HG03457 (cell line): ENCODE measurements around the gene MRRF.

Experiments
- ATAC-seq: cut with Tn5 transposase; IDR thresholded peaks from one replicate; pipeline ENCODE4 v1.9.1; 2021; ENCODE audit warnings: moderate number of reproducible peaks; ENCODE audit not compliant: unreplicated experiment

MRRF gene, protein sequence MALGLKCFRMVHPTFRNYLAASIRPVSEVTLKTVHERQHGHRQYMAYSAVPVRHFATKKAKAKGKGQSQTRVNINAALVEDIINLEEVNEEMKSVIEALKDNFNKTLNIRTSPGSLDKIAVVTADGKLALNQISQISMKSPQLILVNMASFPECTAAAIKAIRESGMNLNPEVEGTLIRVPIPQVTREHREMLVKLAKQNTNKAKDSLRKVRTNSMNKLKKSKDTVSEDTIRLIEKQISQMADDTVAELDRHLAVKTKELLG

DNA sequence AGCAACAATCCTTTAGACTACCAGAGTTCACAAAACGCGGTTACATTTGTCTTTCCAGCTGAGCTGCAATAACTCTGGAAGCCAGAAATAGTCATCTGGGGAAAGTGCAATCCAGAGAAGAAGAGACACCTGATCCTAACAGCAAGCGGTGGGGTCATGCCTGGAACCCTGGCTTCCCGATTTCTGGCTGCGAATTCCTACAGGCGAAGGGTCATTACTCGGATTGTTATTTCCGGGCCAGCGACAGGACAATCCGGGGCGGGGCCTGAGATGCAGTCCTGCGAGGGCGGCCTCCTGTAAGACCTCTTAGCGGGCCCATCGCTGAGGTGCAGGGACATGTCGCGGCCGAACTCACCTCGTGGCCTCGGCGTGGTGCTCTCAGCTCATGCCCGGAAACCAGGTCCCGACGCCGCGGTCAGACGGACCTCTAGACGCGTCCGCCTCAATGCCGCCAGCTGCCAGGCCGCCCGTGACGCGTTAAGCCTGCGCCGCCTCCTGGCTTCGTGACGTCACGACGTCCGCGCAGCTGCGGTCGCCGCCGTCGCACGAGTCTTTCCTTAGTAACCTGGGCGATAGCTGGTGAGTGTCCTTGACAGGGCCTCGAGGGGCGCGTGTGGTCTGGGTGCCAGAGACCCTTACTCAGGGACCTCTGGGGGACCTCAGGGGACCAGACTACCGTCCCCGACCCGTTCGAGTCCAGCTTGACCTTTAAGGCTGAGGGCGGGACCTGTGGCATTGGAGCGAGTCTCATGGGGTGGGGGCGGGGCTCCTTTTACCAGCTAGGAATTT is at the start of gene MRRF, which contains the start of gene RBM18:
TSS of gene MRRF (plus strand) at position 523 of the 789 bp plus-strand sequence. CDS start 6,010 bp downstream, outside the sequence.
TSS of gene RBM18 (minus strand) at position 481 of the 789 bp plus-strand sequence. CDS start 3,348 bp downstream, outside the sequence.
- ATAC-seq, result peak; percentile 79

- no peak for ATAC-seq
Observed at GRCh38 chr9:122215663-122216062, 49.0 kb upstream of the MRRF start.

- ATAC-seq, result no peak
Observed at GRCh38 chr9:122216138-122216797, 48.4 kb upstream of the MRRF start.

DNA sequence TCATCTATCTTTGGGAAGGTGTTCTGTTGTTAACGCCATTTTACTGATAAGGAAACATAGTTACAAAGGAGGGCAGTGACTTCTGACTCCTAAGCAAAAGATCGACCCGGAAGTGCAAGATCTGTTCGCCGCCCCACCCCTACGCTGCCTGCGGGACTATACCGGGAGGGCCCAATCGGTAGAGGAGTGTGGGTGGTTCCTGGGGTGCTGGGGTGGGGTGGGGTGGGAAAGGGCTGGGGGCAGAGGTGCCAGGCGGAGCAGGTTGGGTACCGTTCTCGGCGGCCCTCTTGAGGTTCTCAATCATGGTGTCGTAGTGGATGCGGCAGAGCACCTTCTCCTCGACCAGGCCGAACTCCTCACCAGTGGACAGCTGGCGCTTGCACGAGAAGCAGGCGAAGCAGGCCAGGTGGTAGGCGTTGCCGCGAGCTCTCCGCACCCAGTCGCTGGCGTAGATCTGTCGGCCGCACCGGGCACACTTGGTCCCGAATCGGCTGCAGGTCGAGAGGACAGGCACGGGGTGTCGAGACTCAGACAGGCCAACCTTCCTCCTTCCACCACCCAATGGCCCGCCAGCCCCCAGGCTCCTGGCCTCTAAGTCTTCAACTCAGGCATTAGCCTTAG is 47.8 kb upstream of the MRRF start:
- no peak for ATAC-seq

- ATAC-seq, result no peak
Observed at GRCh38 chr9:122217640-122218039, 47.0 kb upstream of the MRRF start.

DNA sequence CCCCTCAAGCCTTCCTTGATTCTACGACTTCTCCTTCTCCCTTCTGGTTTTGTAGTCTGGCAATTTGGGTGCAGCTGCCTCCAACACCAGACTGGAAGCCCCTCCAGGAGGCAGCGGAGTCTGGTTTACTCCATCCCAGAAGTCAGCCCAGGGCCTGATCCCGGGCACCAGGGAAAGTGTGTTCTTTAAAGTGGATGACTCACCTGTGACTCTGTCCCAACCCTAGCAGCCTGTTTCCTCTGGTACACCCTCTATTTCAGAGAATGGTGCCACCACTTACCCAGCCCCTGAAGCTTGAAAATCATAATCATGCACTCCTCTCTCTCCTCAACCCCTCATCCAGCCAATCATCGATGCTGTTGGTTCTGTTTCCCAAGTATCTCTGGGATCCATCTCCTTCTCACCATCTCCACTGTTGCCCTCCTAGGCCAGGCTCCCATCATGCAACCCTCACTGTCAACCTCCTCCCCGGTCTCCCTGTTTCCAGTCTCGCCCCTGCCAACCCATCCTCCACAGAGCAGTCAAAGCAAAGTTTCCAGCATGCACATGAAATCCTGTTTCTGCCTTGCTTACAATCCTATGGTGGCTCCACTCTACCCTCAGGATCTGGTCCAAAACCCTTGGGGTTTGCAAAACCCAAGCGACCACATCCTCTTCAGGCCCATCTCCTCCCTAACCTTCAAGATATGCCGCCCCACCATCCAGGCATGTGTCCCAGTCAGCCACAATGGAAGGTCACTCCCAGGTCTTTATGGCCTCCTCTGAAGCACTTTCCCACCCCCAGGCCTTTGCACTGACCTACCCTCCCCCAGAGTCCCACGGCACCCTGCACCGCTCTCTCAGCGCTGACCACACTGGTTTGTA is 46.4 kb upstream of the MRRF start:
- no peak for ATAC-seq

DNA sequence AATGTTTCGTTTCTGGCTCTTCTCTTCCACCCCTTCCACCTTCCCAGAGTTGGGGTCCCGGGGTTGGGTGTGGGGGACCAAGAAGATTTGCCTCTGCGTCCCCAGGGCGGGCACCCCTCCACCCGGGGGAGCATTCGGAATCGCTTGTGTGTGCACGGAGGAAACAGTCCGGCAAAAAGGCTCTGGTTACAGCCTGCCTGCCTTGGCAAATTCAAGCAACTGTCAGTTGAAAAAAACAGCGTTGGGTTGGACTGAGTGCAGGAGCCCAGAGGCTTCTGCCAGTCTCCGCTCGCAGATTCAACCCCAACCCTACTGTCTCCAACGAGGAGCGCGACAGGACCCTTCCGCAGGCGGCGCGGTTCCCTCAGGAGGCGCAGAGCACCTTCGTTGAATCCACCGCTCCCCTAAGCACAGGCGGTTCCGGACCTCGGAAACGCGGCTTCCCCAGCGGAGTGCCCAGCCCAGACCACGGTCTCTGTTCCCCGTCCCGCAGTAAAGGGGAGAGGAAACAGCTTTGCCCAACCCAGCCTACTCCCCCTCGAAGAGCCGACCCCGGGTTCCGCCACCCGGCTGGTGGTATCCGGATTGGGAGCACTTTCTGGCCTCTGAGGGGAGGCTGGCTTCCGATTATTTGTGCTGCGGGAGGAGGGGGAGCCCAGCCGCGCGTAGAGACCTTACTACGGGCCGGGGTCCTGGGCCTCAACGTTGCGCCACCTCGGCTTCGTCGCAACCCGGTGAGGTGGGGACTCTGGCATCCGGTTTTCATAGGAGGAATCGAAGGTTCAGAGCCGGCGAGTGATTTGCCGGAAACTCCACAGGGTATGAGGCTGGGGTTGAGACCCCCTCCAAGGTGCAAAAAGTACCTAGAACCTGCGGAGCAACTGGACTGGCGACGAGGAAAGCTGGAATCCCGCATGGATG is 45.5 kb upstream of the MRRF start:
- ATAC-seq, result no peak

DNA sequence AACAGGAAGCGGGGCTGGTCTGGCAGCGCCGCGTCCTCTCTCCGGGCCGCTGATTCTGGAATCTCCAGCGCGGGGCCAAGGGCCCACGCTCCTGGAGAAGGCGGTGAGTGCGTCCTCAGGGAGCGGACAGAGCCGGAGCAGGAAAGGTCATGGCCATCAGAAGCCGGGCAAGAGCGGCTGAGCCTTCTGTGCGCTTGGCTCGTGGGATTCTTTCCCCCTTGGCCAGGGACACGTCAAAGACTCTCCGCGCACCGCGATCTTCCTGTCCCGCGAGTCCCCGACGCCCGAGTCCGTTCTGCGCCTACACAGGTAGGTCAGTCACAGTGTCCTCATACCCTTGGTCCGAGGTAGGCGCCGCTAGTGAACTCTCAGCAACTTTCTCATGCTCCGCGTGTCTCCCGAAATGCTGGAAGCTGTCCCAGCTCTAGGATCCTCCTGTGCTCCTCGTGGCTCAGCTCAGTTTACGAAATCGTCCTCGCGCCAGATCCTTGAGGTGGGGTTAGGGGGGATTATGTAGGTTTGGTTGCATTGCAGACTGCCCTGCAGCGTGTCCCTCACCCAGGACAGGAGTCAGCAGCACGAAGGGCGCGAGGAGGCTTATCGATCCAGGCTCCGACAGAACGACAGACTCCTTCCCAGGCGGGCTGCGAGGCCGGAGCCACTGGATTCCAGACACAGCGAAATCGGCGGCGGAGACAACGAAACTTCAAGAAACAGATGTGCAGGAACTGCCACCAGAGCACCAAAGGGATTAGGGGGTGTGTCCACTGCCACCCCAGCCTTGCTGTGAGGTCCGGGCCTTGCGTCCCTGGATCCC is 44.6 kb upstream of the MRRF start:
- ATAC-seq, result no peak

DNA sequence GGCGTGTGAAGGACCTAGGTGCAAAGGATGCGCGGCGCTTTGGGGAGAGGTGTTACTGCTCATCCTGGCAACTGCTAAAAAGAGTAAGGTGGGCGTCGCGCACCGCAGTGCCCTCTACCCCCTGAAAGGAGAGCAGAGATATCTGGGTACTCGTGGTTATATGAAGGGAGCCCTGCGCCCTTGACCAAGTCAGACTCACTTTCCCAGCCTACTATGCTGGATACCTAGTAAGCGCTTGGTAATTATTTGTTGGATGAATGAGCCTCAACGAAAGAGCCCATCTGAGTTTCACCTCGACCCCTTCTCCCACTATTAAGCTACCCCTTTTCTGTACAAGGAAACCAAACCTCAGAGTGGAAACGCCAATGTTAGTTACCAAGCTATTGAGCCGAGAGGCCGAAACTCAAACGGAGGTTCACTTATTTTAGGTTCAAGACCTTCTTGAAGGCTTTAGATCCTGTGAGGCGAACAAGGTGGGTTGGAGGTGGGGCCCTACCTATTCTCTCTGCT is 44.0 kb upstream of the MRRF start:
- no peak for ATAC-seq

DNA sequence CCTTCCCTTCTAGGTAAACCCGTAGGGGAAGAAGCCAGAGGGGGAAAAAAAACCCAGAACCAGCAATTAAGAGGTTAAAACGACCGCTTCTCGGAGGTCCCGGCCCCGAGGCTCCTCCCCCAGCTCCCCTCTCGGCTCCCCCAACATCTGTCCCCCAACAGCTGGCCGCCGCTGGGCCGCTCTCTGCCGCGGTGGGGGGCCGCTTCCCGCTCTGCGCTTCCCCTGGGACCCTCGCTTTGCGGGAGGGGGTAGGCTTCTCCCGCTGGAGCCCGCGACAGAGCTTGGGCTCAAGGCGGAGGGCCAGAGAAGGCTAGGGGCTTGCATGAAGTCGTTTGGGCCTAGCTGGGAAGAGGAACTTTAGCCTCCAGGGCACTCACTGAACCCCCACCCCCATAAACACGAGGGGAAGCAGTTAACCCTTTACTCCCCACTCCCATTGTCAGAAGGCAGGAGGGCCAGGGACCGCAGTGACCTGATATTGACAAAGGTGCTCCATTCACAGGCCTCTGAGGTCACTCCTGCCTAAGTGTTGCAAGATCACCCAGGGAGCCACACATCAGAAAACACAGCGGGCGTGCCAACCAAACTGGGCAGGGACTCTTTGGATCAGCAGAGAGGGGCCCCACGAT is 43.4 kb upstream of the MRRF start:
- ATAC-seq, result no peak

DNA sequence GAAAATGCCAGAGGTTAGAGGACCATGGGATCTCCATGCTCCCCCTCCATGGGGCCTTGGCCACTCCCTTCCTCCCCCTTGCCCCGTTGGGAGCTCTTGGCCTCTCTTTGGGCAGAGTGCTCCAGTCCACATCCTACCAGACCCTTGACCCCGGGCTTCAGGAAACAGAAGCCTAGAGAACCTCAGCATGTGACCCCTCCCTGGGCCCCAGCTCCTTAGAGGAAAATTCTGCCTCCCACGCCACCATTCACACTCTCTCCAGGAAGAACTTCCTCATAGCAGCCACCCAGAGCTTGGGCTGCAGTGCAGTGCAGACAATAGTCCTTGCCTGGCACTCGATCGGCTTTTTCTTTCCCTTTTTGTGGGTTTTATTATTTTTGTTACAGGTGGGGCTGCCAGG is 41.9 kb upstream of the MRRF start:
- ATAC-seq, result no peak

DNA sequence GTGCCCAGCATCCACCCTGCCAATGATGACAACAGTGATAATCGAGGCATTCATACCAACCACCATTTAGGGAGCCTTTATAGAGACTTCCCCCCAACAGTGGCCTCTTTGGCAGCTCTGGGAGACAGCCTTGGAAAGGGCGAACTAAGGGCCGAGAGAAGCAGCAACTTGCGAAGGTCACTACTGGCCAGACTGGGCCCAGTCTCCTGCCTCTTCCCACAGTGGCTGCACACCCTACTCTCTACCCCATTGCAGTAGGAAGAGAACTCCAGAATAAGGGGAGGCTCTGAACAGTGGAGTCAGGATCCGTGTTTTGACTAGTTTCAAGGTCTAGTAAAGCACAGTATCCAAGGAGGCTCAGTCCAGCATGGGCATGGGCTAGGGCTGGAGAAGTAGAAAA is 41.2 kb upstream of the MRRF start:
- ATAC-seq, result no peak

- no peak for ATAC-seq
Observed at GRCh38 chr9:122225312-122226141, 39.2 kb upstream of the MRRF start.

DNA sequence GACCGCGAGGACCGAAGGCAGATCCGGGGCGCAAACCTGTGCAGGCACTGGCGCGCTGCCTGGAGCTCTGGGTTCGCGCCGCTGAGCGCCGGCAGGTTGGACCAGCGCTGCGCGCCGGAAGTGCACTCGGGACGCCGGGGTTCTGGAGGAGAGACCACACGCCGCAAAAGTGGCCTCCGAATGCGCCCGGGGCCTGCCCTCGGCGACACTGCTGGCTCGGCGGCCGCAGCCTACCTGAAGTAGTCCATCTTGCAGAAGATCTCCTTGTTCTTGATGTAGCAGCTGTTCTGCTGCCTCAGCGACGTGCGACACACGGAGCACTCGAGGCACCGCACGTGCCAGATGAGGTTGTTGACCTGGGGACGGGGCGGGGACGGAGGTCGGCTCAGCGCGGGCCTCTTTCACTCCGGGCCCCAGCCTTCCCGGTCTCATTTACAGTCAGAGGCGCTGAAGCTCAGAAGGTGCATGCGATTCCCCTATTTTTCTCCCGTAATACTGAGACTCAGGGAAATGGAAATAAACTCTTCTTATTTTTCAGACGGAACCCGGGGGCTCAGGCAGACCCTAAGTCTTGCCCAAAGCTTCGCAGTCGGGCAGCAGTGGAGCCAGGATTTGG is 38.4 kb upstream of the MRRF start:
- no peak for ATAC-seq

DNA sequence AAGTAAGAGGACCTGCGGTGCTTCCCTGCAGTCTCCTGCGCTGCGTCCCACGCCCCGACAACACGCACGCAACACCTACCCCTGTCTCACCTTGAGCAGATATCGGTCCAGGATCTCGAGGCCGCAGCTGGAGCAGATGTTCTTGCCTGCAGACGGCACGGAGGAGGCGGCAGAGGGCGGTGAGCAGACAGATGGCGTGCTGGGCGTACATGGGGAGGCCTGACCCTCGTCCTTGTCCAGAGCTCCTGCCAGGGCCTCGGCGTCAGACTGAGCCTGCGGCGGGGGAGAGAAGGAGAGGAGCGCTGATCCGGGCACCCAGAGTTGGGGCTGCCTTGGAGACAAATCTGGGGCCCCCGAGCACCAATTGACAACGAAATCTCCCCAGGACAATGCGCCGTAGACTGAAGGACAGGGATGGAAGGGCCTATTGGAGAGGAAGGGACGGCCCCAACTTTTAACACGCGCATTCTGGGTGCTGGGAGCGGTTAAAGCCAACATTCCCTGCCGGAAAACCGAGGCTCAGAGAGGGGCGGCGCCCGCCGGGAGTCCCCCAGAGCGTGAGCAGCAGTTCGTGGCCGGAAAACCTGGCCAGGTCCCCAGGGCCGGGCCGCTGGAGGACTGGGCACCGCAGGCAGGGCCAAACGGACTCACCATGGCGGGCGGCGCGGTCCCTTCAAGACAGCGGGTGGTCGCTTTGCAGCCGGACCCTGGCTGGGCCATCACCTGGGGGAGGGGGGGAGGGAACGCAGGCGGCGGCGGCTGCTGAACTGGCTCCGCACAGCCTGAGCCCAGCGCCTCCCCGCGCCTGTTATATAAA is 37.7 kb upstream of the MRRF start:
- ATAC-seq, result no peak

- no peak for ATAC-seq
Observed at GRCh38 chr9:122227575-122227900, 37.1 kb upstream of the MRRF start.
